DOHH2 (cell line): Measurements from ENCODE around the gene ISM2.
"Not testable (repeated sequence)": the region's sequence is repeated elsewhere in the genome, so short reads cannot be mapped to it uniquely, and the experiment has no call there.

Source experiments
- H3F3A ChIP-seq: fragments of 200-600 bp; sonication (generic), shearing (Covaris generic); 2 replicates; pipeline ENCODE4 v1.6.0; 2016; ENCODE audit warnings: antibody characterized with exemption, mild to moderate bottlenecking; ENCODE audit not compliant: control insufficient read depth, insufficient read depth
- H3K27ac ChIP-seq: fragments of 200-600 bp; sonication (generic); 2 replicates; pipeline ENCODE4 v1.5.1; 2014; ENCODE audit warnings: low read depth, mild to moderate bottlenecking, low read length, moderate library complexity
- H3K27me3 ChIP-seq: fragments of 200-600 bp; sonication (generic); 2 replicates; pipeline ENCODE4 v1.6.1; 2014; ENCODE audit warnings: mild to moderate bottlenecking, low read length, mixed read lengths; ENCODE audit not compliant: control insufficient read depth
- H3K36me3 ChIP-seq: fragments of 200-600 bp; sonication (generic); 2 replicates; pipeline ENCODE4 v1.6.1; 2014; ENCODE audit warnings: mild to moderate bottlenecking, low read length, moderate library complexity, mixed read lengths; ENCODE audit not compliant: control insufficient read depth
- H3K4me1 ChIP-seq: fragments of 200-600 bp; sonication (generic); 2 replicates; pipeline ENCODE4 v1.6.1; 2014; ENCODE audit warnings: mild to moderate bottlenecking, low read length, mixed read lengths; ENCODE audit not compliant: control insufficient read depth
- H3K4me2 ChIP-seq: fragments of 200-600 bp; sonication (generic); 2 replicates; pipeline ENCODE4 v1.6.0; 2014; ENCODE audit warnings: mild to moderate bottlenecking, low read length, moderate library complexity
- H3K4me3 ChIP-seq: fragments of 200-600 bp; sonication (generic); 2 replicates; pipeline ENCODE4 v1.5.1; 2014; ENCODE audit warnings: mild to moderate bottlenecking, low read length, mixed read lengths
- H3K79me2 ChIP-seq: fragments of 200-600 bp; sonication (generic); 2 replicates; pipeline ENCODE4 v1.6.1; 2014; ENCODE audit warnings: mild to moderate bottlenecking, low read length, mixed read lengths; ENCODE audit not compliant: control insufficient read depth
- H3K9me2 ChIP-seq: fragments of 200-600 bp; sonication (generic); replicated peaks from 2 replicates; pipeline ENCODE4 v1.6.1; 2014; ENCODE audit warnings: mild to moderate bottlenecking, low read length, mixed read lengths; ENCODE audit not compliant: control insufficient read depth
- H3K9me3 ChIP-seq: fragments of 200-600 bp; sonication (generic); 2 replicates; pipeline ENCODE4 v1.6.1; 2014; ENCODE audit warnings: antibody characterized with exemption, low read length, mixed read lengths; ENCODE audit not compliant: control insufficient read depth, insufficient read depth
- H4K20me1 ChIP-seq: fragments of 200-600 bp; sonication (generic); 2 replicates; pipeline ENCODE4 v1.6.0; 2014; ENCODE audit warnings: low read depth, mild to moderate bottlenecking, antibody characterized with exemption, low read length, moderate library complexity; ENCODE audit not compliant: control insufficient read depth, insufficient read depth
- EZH2phosphoT487 ChIP-seq: fragments of 200-600 bp; sonication (generic); IDR thresholded peaks from 2 replicates; pipeline ENCODE4 v1.6.1; 2017; ENCODE audit warnings: borderline replicate concordance, mild to moderate bottlenecking, antibody characterized with exemption, low read length, moderate library complexity, mixed read lengths
- TF ChIP-seq, protein P1 (sequence below): fragments of 200-600 bp; sonication (generic); IDR thresholded peaks from one replicate; pipeline ENCODE4 v1.5.1; 2014; ENCODE audit warnings: antibody characterized with exemption, mild to moderate bottlenecking, low read depth, low read length; ENCODE audit not compliant: poor library complexity, severe bottlenecking

Gene ISM2

GRCh38 chr14:77541905-77542304 lies 43.3 kb upstream of the ISM2 start:
- Histone ChIP-seq H3K4me3 (no peak overlapping the region), H3K36me3 (peaks cover 22% of the 10 kb centered on the region), H3K27me3 (no peaks in the 10 kb centered on the region), H3K79me2 (no peaks in the 10 kb centered on the region), H3K4me2 (no peak overlapping the region), H3K27ac (no peak overlapping the region), H3K4me1 (peaks cover 14% of the 10 kb centered on the region), H3K9me3 (no peaks in the 10 kb centered on the region), H4K20me1 (no peaks in the 10 kb centered on the region), H3K9me2 (no peaks in the 10 kb centered on the region), H3F3A (peaks cover 4% of the 10 kb centered on the region)
- TF ChIP-seq, protein P1, sequence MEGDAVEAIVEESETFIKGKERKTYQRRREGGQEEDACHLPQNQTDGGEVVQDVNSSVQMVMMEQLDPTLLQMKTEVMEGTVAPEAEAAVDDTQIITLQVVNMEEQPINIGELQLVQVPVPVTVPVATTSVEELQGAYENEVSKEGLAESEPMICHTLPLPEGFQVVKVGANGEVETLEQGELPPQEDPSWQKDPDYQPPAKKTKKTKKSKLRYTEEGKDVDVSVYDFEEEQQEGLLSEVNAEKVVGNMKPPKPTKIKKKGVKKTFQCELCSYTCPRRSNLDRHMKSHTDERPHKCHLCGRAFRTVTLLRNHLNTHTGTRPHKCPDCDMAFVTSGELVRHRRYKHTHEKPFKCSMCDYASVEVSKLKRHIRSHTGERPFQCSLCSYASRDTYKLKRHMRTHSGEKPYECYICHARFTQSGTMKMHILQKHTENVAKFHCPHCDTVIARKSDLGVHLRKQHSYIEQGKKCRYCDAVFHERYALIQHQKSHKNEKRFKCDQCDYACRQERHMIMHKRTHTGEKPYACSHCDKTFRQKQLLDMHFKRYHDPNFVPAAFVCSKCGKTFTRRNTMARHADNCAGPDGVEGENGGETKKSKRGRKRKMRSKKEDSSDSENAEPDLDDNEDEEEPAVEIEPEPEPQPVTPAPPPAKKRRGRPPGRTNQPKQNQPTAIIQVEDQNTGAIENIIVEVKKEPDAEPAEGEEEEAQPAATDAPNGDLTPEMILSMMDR = no peak
- no peak for TF ChIP-seq EZH2phosphoT487

DNA sequence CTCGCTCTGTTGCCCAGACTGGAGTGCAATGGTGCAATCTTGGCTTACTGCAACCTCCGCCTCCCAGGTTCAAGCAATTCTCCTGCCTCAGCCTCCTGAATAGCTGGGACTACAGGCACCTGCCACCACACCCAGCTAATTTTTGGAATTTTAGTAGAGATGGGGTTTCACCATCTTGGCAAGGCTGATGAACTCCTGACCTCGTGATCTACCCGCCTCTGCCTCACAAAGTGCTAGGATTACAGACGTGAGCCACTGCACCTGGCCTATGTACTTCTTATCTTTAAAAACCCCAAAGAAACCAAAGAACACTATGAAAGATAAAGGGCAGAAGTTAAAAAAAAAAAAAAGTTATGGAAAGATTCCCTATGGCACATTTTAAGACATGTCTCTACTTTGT lies 38.3 kb upstream of the ISM2 start:
- H3K27ac ChIP-seq, H4K20me1 ChIP-seq, H3K9me3 ChIP-seq, H3K4me2 ChIP-seq, H3K4me3 ChIP-seq, H3K79me2 ChIP-seq, H3K27me3 ChIP-seq, H3K9me2 ChIP-seq, H3K4me1 ChIP-seq, H3F3A ChIP-seq: not testable (repeated sequence)
- peaks cover 15% of the 10 kb centered on the region for H3K36me3 ChIP-seq

DNA sequence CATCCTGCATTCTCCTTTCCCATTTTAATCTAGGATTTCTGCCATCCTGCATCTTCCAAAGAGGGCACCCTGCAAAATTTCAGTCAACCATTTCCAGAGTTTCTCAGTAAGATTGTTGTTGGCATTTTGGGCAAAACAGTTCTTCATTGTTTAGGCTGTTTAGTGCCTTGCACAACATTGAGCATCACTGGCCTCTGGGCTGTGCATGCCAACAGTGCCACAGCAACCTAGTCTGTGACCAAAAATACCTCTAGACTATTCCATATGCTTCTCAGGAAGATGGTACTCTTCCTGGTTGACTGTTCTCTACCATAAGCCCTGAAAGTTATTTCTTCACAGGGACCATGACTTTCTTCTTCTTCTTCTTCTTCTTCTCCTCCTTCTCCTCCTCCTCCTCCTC lies 32.5 kb upstream of the ISM2 start:
- no peaks in the 10 kb centered on the region for H4K20me1 ChIP-seq
- H3K79me2 ChIP-seq = no peaks in the 10 kb centered on the region
- peaks cover 3% of the 10 kb centered on the region; the same call in 1 of the 2 replicates for H3F3A ChIP-seq
- H3K27ac ChIP-seq = no peak overlapping the region
- no peaks in the 10 kb centered on the region for H3K9me3 ChIP-seq
- H3K4me3 ChIP-seq = no peak overlapping the region
- TF ChIP-seq, protein P1 = no peak
- no peak for TF ChIP-seq EZH2phosphoT487
- H3K36me3 ChIP-seq = peaks cover 10% of the 10 kb centered on the region
- no peaks in the 10 kb centered on the region for H3K9me2 ChIP-seq
- H3K27me3 ChIP-seq = no peaks in the 10 kb centered on the region
- no peaks in the 10 kb centered on the region for H3K4me1 ChIP-seq
- H3K4me2 ChIP-seq = no peak overlapping the region

DNA sequence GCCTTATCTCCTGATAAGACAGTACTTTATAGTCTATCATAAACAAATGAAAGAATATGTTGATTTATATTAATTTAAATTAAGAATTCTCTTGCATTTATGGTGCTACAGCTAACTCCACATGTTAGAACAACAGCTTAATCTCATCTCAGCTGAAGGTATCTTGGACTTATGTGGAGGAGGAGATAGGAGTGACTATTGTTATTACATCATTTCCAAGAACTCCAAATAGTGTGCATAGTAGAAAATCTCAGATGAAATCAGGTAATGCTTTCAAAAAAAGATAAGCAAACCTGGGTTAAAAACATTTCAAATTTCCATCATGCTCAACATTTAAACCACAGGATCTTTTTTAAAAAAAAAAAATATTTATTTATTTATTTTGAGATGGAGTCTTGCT lies 31.3 kb upstream of the ISM2 start:
- no peak for TF ChIP-seq EZH2phosphoT487
- TF ChIP-seq, protein P1 = no peak
- no peaks in the 10 kb centered on the region for H3K79me2 ChIP-seq
- H3K27ac ChIP-seq = no peak overlapping the region
- no peaks in the 10 kb centered on the region for H3K9me3 ChIP-seq
- no peak overlapping the region for H3K4me2 ChIP-seq
- H3F3A ChIP-seq = peaks cover 3% of the 10 kb centered on the region; the same call in 1 of the 2 replicates
- no peaks in the 10 kb centered on the region for H3K9me2 ChIP-seq
- H3K4me3 ChIP-seq = no peak overlapping the region
- H3K27me3 ChIP-seq = no peaks in the 10 kb centered on the region
- no peaks in the 10 kb centered on the region for H4K20me1 ChIP-seq
- peaks cover 3% of the 10 kb centered on the region; the same call in 1 of the 2 replicates for H3K36me3 ChIP-seq
- no peaks in the 10 kb centered on the region for H3K4me1 ChIP-seq
